Ishikawa (cell line): ENCODE measurements around the gene STYK1.

ENCODE experiments used
- CEBPB ChIP-seq: IDR thresholded peaks from 2 replicates; pipeline ENCODE4 v1.6.1; 2012
- CREB1 ChIP-seq: IDR thresholded peaks from 2 replicates; pipeline ENCODE4 v1.6.1; 2012; ENCODE audit warnings: low read depth
- EGR1 ChIP-seq: IDR thresholded peaks from 2 replicates; pipeline ENCODE4 v1.6.1; 2012
- EP300 ChIP-seq: IDR thresholded peaks from 2 replicates; pipeline ENCODE4 v1.6.1; 2012; ENCODE audit warnings: borderline replicate concordance
- RAD21 ChIP-seq: IDR thresholded peaks from 2 replicates; pipeline ENCODE4 v1.6.1; 2012; ENCODE audit warnings: low read depth
- TAF1 ChIP-seq: IDR thresholded peaks from 2 replicates; pipeline ENCODE4 v1.6.1; 2012; ENCODE audit warnings: low read depth, mild to moderate bottlenecking
- TCF12 ChIP-seq: IDR thresholded peaks from 2 replicates; pipeline ENCODE4 v1.6.1; 2012; ENCODE audit warnings: low read depth
- TEAD4 ChIP-seq: IDR thresholded peaks from 2 replicates; pipeline ENCODE4 v1.6.1; 2012
- YY1 ChIP-seq: IDR thresholded peaks from 2 replicates; pipeline ENCODE4 v1.6.1; 2012; ENCODE audit warnings: low read depth
- TF ChIP-seq, protein P1 (sequence below): IDR thresholded peaks from 2 replicates; pipeline ENCODE4 v1.6.1; 2012
- TF ChIP-seq, protein P2 (sequence below): IDR thresholded peaks from 2 replicates; pipeline ENCODE4 v1.6.1; 2012; ENCODE audit warnings: low read depth, mild to moderate bottlenecking
- TF ChIP-seq, protein P3 (sequence below): IDR thresholded peaks from 2 replicates; pipeline ENCODE4 v1.6.1; 2012

DNA sequence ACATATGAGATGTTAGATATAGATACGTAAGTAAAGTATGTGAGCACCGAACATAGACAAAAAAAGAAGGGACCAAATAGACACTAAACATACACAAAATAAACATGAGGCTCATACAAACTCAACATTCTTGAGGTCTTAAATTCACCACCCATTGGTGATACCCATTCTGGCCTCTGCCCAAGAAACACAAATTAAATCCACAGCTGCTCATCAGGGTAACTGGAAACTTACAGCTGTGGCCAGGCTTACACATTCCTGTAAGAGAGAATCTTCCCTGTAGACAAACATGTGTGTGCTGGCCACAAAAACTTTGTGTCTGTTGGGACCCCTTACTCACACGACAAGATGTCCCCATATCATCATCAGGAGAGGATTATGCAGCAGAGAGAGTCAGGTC, 82.9 kb downstream of the STYK1 start:
- no peak for TF ChIP-seq RAD21
- TF ChIP-seq EP300, result no peak
- no peak for TF ChIP-seq YY1
- TF ChIP-seq, protein P1, sequence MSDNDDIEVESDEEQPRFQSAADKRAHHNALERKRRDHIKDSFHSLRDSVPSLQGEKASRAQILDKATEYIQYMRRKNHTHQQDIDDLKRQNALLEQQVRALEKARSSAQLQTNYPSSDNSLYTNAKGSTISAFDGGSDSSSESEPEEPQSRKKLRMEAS, result no peak
- TF ChIP-seq, protein P2, sequence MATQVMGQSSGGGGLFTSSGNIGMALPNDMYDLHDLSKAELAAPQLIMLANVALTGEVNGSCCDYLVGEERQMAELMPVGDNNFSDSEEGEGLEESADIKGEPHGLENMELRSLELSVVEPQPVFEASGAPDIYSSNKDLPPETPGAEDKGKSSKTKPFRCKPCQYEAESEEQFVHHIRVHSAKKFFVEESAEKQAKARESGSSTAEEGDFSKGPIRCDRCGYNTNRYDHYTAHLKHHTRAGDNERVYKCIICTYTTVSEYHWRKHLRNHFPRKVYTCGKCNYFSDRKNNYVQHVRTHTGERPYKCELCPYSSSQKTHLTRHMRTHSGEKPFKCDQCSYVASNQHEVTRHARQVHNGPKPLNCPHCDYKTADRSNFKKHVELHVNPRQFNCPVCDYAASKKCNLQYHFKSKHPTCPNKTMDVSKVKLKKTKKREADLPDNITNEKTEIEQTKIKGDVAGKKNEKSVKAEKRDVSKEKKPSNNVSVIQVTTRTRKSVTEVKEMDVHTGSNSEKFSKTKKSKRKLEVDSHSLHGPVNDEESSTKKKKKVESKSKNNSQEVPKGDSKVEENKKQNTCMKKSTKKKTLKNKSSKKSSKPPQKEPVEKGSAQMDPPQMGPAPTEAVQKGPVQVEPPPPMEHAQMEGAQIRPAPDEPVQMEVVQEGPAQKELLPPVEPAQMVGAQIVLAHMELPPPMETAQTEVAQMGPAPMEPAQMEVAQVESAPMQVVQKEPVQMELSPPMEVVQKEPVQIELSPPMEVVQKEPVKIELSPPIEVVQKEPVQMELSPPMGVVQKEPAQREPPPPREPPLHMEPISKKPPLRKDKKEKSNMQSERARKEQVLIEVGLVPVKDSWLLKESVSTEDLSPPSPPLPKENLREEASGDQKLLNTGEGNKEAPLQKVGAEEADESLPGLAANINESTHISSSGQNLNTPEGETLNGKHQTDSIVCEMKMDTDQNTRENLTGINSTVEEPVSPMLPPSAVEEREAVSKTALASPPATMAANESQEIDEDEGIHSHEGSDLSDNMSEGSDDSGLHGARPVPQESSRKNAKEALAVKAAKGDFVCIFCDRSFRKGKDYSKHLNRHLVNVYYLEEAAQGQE, result no peak
- TF ChIP-seq CREB1, result no peak
- no peak for TF ChIP-seq TAF1
- TF ChIP-seq TCF12, result no peak
- TF ChIP-seq CEBPB, result no peak
- TF ChIP-seq, protein P3, sequence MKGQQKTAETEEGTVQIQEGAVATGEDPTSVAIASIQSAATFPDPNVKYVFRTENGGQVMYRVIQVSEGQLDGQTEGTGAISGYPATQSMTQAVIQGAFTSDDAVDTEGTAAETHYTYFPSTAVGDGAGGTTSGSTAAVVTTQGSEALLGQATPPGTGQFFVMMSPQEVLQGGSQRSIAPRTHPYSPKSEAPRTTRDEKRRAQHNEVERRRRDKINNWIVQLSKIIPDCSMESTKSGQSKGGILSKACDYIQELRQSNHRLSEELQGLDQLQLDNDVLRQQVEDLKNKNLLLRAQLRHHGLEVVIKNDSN, result no peak
- no peak for TF ChIP-seq EGR1
- no peak for TF ChIP-seq TEAD4
